ENCODE data around the gene CELSR1. TPM values are rescaled to one million over a fixed set of nuclear protein-coding genes. Genes with fewer than 3 reads are reported as not detected.
"Not testable (repeated sequence)": the region's sequence is repeated elsewhere in the genome, so short reads cannot be mapped to it uniquely, and the experiment has no call there.

The CELSR1 gene
- total and polyA plus RNA-seq, 7 experiments from 2014 or later, result 0.36 to 4.7 (median 0.97) TPM

- no peaks in the 10 kb centered on the region for H3K27me3 ChIP-seq (ENCODE audit: control insufficient read depth in 2 of 2, insufficient read depth in 2 of 2, low read length in 2 of 2)
- ChIA-PET CTCF (no interaction called here), POLR2A (no interaction called here)
- DNase-seq, result no peak
- ATAC-seq, result no peak
- no peaks in the 10 kb centered on the region for H3K36me3 ChIP-seq (ENCODE audit: control insufficient read depth in 2 of 3, insufficient read depth in 3 of 3, low read length in 3 of 3)
- H3K27me3 Mint-ChIP-seq, result no peaks in the 10 kb centered on the region
- peaks cover 0 to 4% (median 0%) of the 10 kb centered on the region in 7 donors for H3K4me1 Mint-ChIP-seq
- no peak overlapping the region for H3K4me3 Mint-ChIP-seq
- no peaks in the 10 kb centered on the region for H3K9me3 Mint-ChIP-seq
- intact Hi-C loops (cut with micrococcal nuclease), result no loop called here
- H3K36me3 Mint-ChIP-seq, result no peaks in the 10 kb centered on the region
- no peak overlapping the region for H3K27ac ChIP-seq (ENCODE audit: low read depth, low read length)
- H3K4me3 ChIP-seq (ENCODE audit: low read length), result no peak overlapping the region
- no peaks in the 10 kb centered on the region for H3K4me1 ChIP-seq (ENCODE audit: control insufficient read depth in 2 of 2, insufficient read depth in 2 of 2, low read length in 2 of 2)
- no peak overlapping the region for H3K27ac Mint-ChIP-seq
- no peaks in the 10 kb centered on the region for H3K9me3 ChIP-seq (ENCODE audit: control insufficient read depth in 2 of 3, low read length in 3 of 3)
These were observed 20.1 kb downstream of the CELSR1 start for GRCh38 chr22:46517255-46517761.

- intact Hi-C loops (cut with micrococcal nuclease), result no loop called here
- Histone ChIP-seq H3K4me3 (ENCODE audit: low read length) (no peak overlapping the region), H3K4me1 (ENCODE audit: control insufficient read depth in 2 of 2, insufficient read depth in 2 of 2, low read length in 2 of 2) (no peaks in the 10 kb centered on the region), H3K27me3 (ENCODE audit: control insufficient read depth in 2 of 2, insufficient read depth in 2 of 2, low read length in 2 of 2) (no peaks in the 10 kb centered on the region), H3K9me3 (ENCODE audit: control insufficient read depth in 2 of 3, low read length in 3 of 3) (no peaks in the 10 kb centered on the region), H3K27ac (ENCODE audit: low read depth, low read length) (no peak overlapping the region), H3K36me3 (ENCODE audit: control insufficient read depth in 2 of 3, insufficient read depth in 3 of 3, low read length in 3 of 3) (no peaks in the 10 kb centered on the region)
- DNase-seq, result no peak
- Mint-ChIP-seq H3K4me3 (no peak overlapping the region), H3K4me1 (peaks cover 0 to 4% (median 0%) of the 10 kb centered on the region in 7 donors), H3K27me3 (no peaks in the 10 kb centered on the region), H3K9me3 (no peaks in the 10 kb centered on the region), H3K27ac (no peak overlapping the region), H3K36me3 (no peaks in the 10 kb centered on the region)
- POLR2A ChIA-PET, result no interaction called here
- CTCF ChIA-PET, result no interaction called here
- ATAC-seq, result no peak
These were observed 20.8 kb downstream of the CELSR1 start for GRCh38 chr22:46516638-46517037.

DNA sequence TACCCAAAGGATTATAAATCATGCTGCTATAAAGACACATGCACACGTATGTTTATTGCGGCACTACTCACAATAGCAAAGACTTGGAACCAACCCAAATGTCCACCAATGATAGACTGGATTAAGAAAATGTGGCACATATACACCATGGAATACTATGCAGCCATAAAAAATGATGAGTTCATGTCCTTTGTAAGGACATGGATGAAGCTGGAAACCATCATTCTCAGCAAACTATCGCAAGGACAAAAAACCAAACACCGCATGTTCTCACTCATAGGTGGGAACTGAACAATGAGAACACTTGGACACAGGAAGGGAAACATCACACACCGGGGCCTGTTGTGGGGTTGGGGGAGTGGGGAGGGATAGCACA is 21.3 kb downstream of the CELSR1 start:
- intact Hi-C loops (cut with micrococcal nuclease); H3K36me3 Mint-ChIP-seq; H3K4me1 ChIP-seq (ENCODE audit: control insufficient read depth in 2 of 2, insufficient read depth in 2 of 2, low read length in 2 of 2); CTCF ChIA-PET; H3K27me3 Mint-ChIP-seq; DNase-seq; H3K4me3 ChIP-seq (ENCODE audit: low read length); H3K9me3 Mint-ChIP-seq; H3K9me3 ChIP-seq (ENCODE audit: control insufficient read depth in 2 of 3, low read length in 3 of 3); H3K4me1 Mint-ChIP-seq; H3K27ac ChIP-seq (ENCODE audit: low read depth, low read length); POLR2A ChIA-PET; H3K4me3 Mint-ChIP-seq; ATAC-seq; H3K36me3 ChIP-seq (ENCODE audit: control insufficient read depth in 2 of 3, insufficient read depth in 3 of 3, low read length in 3 of 3); H3K27me3 ChIP-seq (ENCODE audit: control insufficient read depth in 2 of 2, insufficient read depth in 2 of 2, low read length in 2 of 2); H3K27ac Mint-ChIP-seq: not testable (repeated sequence)

DNA sequence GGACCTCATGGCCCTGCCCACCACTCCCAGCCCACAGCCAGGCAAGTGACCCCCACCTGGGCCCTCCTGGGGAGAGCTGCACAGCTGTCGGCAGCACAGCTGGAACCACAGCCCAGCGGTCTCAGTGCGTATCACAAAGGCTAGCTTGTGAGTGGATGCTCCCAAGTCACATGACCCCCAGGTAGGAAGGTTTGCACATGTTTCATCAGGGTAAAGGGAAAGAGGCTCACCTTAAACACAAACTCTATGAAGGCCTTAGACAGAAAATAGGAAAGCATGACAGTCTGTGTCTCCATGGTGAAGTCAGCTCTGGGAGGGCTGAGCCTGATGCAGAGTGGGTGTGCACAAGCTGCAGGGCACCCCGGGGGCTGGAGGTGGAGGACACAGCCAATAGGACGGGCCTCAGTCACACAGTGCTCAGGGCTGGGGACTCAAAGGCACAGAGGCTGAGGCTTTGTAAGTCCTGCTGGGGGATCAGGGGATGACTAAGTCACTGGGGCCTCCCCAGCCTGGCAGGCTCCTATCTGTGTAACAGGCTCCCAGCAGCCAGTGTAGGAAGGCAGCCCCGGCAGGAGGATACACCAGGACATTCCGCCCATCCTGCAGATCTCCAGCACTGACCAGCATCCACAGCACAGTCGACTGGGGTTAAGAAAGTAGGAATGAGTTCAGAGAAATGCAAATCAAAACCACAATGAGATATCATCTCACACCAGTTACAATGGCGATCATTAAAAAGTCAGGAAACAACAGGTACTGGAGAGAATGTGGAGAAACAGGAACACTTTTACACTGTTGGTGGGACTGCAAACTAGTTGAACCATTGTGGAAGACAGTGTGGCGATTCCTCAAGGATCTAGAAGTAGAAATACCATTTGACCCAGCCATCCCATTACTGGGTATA is 22.0 kb downstream of the CELSR1 start:
- Mint-ChIP-seq H3K9me3 (no peaks in the 10 kb centered on the region), H3K4me1 (peaks cover 0 to 2% (median 0%) of the 10 kb centered on the region in 7 donors), H3K36me3 (no peaks in the 10 kb centered on the region), H3K27ac (no peak overlapping the region), H3K4me3 (no peak overlapping the region), H3K27me3 (no peaks in the 10 kb centered on the region)
- POLR2A ChIA-PET, result no interaction called here
- no peak for ATAC-seq
- Histone ChIP-seq H3K36me3 (ENCODE audit: control insufficient read depth in 2 of 3, insufficient read depth in 3 of 3, low read length in 3 of 3) (no peaks in the 10 kb centered on the region), H3K4me3 (ENCODE audit: low read length) (no peak overlapping the region), H3K27me3 (ENCODE audit: control insufficient read depth in 2 of 2, insufficient read depth in 2 of 2, low read length in 2 of 2) (no peaks in the 10 kb centered on the region), H3K4me1 (ENCODE audit: control insufficient read depth in 2 of 2, insufficient read depth in 2 of 2, low read length in 2 of 2) (no peaks in the 10 kb centered on the region), H3K9me3 (ENCODE audit: control insufficient read depth in 2 of 3, low read length in 3 of 3) (no peaks in the 10 kb centered on the region), H3K27ac (ENCODE audit: low read depth, low read length) (no peak overlapping the region)
- CTCF ChIA-PET, result no interaction called here
- no peak for DNase-seq
- intact Hi-C loops (cut with micrococcal nuclease), result no loop called here

GRCh38 chr22:46514592-46515207 is 22.7 kb downstream of the CELSR1 start:
- intact Hi-C loops (cut with micrococcal nuclease), result no loop called here
- ATAC-seq (no peak), DNase-seq (no peak)
- peaks cover 0 to 2% (median 0%) of the 10 kb centered on the region in 7 donors for H3K4me1 Mint-ChIP-seq
- no peak overlapping the region for H3K4me3 ChIP-seq (ENCODE audit: low read length)
- H3K27ac ChIP-seq (ENCODE audit: low read depth, low read length), result no peak overlapping the region
- H3K9me3 ChIP-seq (ENCODE audit: control insufficient read depth in 2 of 3, low read length in 3 of 3), result no peaks in the 10 kb centered on the region
- H3K9me3 Mint-ChIP-seq, result no peaks in the 10 kb centered on the region
- no peak overlapping the region for H3K4me3 Mint-ChIP-seq
- no peaks in the 10 kb centered on the region for H3K4me1 ChIP-seq (ENCODE audit: control insufficient read depth in 2 of 2, insufficient read depth in 2 of 2, low read length in 2 of 2)
- H3K27me3 Mint-ChIP-seq, result no peaks in the 10 kb centered on the region
- ChIA-PET CTCF (no interaction called here), POLR2A (no interaction called here)
- no peaks in the 10 kb centered on the region for H3K27me3 ChIP-seq (ENCODE audit: control insufficient read depth in 2 of 2, insufficient read depth in 2 of 2, low read length in 2 of 2)
- H3K36me3 ChIP-seq (ENCODE audit: control insufficient read depth in 2 of 3, insufficient read depth in 3 of 3, low read length in 3 of 3), result no peaks in the 10 kb centered on the region
- H3K27ac Mint-ChIP-seq, result no peak overlapping the region
- no peaks in the 10 kb centered on the region for H3K36me3 Mint-ChIP-seq

DNA sequence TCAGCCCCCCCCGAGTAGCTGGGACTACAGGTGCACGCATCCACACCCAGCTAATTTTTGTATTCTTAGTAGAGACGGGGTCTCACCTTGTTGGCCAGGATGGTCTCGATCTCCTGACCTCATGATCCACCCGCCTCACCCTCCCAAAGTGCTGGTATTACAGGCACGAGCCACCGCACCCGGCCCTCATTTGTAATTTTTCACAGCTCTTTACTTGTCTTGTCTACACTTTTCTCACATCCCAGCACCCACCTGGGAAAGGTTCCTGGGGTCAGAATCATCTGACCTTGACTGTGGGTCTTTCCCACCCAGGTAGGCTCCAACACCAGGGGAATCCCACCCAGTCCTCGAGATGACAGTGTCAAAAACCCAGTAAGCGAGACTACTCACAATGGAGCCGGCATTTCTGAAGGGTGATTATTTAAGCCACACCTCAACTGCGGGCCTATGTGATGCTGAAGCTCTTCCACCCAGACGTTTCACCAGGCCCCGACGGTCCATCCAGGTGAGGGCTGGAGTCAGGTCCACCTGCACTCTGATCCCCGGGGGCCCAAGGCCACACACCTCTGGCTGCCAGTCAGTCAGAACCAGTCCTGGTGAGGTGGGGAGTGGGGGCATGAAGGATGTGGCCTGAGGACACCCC is 23.4 kb downstream of the CELSR1 start:
- intact Hi-C loops (cut with micrococcal nuclease), result no loop called here
- no peaks in the 10 kb centered on the region for H3K9me3 Mint-ChIP-seq
- H3K4me1 Mint-ChIP-seq, result peaks cover 0 to 2% (median 0%) of the 10 kb centered on the region in 7 donors
- no peak overlapping the region for H3K27ac Mint-ChIP-seq
- H3K4me3 Mint-ChIP-seq, result no peak overlapping the region
- ChIA-PET CTCF (no interaction called here), POLR2A (no interaction called here)
- no peak overlapping the region for H3K27ac ChIP-seq (ENCODE audit: low read depth, low read length)
- H3K36me3 ChIP-seq (ENCODE audit: control insufficient read depth in 2 of 3, insufficient read depth in 3 of 3, low read length in 3 of 3), result no peaks in the 10 kb centered on the region
- no peaks in the 10 kb centered on the region for H3K27me3 Mint-ChIP-seq
- no peaks in the 10 kb centered on the region for H3K36me3 Mint-ChIP-seq
- no peaks in the 10 kb centered on the region for H3K27me3 ChIP-seq (ENCODE audit: control insufficient read depth in 2 of 2, insufficient read depth in 2 of 2, low read length in 2 of 2)
- no peaks in the 10 kb centered on the region for H3K9me3 ChIP-seq (ENCODE audit: control insufficient read depth in 2 of 3, low read length in 3 of 3)
- DNase-seq (no peak), ATAC-seq (no peak)
- no peak overlapping the region for H3K4me3 ChIP-seq (ENCODE audit: low read length)
- H3K4me1 ChIP-seq (ENCODE audit: control insufficient read depth in 2 of 2, insufficient read depth in 2 of 2, low read length in 2 of 2), result no peaks in the 10 kb centered on the region

Data from naive thymus-derived CD4-positive, alpha-beta T cell (primary cell).